Measurements from ENCODE around the gene PRSS21. TPM values are rescaled to one million over a fixed set of nuclear protein-coding genes. Genes with fewer than 3 reads are reported as not detected.

PRSS21 gene
- total RNA-seq, 2 experiments from 2014 or later: 68.7 to 69.6 TPM

DNA sequence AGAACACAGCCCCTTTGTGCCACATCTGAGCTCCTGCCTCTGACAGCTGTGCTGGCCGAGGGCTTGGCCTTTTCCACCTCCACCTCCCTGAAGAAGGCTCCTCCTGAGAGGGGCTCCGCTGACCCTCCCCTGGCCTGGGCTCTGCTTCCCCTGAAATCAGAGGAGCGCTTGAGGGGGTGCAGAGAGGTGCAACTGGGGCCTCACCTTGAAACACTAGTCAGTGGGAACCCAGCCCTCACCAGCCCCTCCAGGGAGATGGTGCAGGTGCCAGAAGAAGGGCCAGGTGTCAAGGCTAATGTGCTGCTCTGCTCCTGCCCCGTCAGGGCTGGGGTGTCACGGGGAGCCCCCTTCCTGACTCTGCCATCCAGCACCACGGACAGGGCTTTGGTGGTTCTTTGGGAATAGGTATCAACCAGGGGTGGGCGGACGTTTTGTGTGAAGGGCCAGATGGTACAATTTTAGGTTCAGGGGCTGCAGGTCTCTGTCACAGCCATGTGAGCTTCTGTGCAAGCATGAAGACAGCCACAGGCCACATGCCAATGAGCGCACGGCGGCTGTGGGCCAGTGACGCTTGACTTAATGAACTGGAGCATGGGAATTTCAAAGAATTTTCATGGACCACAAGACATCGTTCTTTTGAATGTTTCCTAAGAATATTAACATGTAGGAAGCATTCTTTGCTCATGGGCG is 10.9 kb downstream of the PRSS21 start:
- CTCF ChIA-PET (ENCODE audit: unreplicated experiment): no interaction called here
- no TSS peak for BruUV-seq (replicated peaks)
- intact Hi-C loops (cut with micrococcal nuclease; ENCODE audit: unreplicated experiment): no loop called here

DNA sequence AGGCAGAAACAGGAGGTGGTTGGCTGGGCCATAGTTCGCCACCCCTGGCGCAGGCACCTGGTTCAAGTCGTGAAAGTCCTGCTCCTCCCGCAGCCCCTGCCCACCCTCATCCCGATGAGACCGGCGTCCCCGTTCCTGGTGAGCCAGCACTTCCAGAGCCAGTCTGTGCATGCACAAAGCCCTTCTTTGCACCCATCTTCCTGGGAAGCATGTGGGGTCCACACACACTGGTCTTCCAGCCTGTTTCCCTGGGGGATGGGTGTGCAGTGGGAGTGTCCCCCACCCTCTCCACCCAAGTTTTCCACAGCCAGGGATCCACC is 11.4 kb downstream of the PRSS21 start:
- Histone ChIP-seq H3K9me3 (ENCODE audit: low read length) (no peaks in the 10 kb centered on the region), H2AFZ (ENCODE audit: low read length) (no peak overlapping the region), H3K4me2 (ENCODE audit: low read length) (no peak overlapping the region), H3K27ac (ENCODE audit: low read depth, low read length, poor library complexity, severe bottlenecking) (no peak overlapping the region), H3K79me2 (ENCODE audit: insufficient read depth, low read depth, low read length) (no peaks in the 10 kb centered on the region), H3K4me1 (ENCODE audit: insufficient read depth, low read length, poor library complexity, severe bottlenecking) (no peaks in the 10 kb centered on the region), H3K9me2 (ENCODE audit: insufficient read depth, low read length) (no peaks in the 10 kb centered on the region), H3K36me3 (ENCODE audit: insufficient read depth, low read length) (no peaks in the 10 kb centered on the region), H4K20me1 (ENCODE audit: insufficient read depth, low read length) (no peaks in the 10 kb centered on the region), H3K4me3 (ENCODE audit: low read depth, low read length, poor library complexity, severe bottlenecking) (no peak overlapping the region)
- DNase-seq (ENCODE audit: low spot score): no peak
- POLR2A ChIA-PET: interaction anchor here (0.5 kb wide), 1 partner anchor 39 kb away, joined by 5 read pairs; no protein-coding TSS in a partner anchor
- BruUV-seq (replicated peaks): no TSS peak
- CTCF ChIA-PET (ENCODE audit: unreplicated experiment): no interaction called here
- TF ChIP-seq EZH2phosphoT487 (IDR thresholded peaks at IDR 0.05; ENCODE audit: borderline replicate concordance, low read depth, low read length): no peak
- TF ChIP-seq, protein P1, sequence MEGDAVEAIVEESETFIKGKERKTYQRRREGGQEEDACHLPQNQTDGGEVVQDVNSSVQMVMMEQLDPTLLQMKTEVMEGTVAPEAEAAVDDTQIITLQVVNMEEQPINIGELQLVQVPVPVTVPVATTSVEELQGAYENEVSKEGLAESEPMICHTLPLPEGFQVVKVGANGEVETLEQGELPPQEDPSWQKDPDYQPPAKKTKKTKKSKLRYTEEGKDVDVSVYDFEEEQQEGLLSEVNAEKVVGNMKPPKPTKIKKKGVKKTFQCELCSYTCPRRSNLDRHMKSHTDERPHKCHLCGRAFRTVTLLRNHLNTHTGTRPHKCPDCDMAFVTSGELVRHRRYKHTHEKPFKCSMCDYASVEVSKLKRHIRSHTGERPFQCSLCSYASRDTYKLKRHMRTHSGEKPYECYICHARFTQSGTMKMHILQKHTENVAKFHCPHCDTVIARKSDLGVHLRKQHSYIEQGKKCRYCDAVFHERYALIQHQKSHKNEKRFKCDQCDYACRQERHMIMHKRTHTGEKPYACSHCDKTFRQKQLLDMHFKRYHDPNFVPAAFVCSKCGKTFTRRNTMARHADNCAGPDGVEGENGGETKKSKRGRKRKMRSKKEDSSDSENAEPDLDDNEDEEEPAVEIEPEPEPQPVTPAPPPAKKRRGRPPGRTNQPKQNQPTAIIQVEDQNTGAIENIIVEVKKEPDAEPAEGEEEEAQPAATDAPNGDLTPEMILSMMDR (conservative IDR thresholded peaks at IDR 0.05; ENCODE audit: low read length): no peak
- intact Hi-C loops (cut with micrococcal nuclease; ENCODE audit: unreplicated experiment): no loop called here

More for the DNA sequence above, 10.9 kb downstream of the PRSS21 start:
- Histone ChIP-seq H2AFZ (ENCODE audit: low read length) (no peak overlapping the region), H3K36me3 (ENCODE audit: insufficient read depth, low read length) (no peaks in the 10 kb centered on the region), H3K4me3 (ENCODE audit: low read depth, low read length, poor library complexity, severe bottlenecking) (no peak overlapping the region), H4K20me1 (ENCODE audit: insufficient read depth, low read length) (no peaks in the 10 kb centered on the region), H3K4me1 (ENCODE audit: insufficient read depth, low read length, poor library complexity, severe bottlenecking) (no peaks in the 10 kb centered on the region), H3K4me2 (ENCODE audit: low read length) (no peak overlapping the region), H3K9me2 (ENCODE audit: insufficient read depth, low read length) (no peaks in the 10 kb centered on the region), H3K79me2 (ENCODE audit: insufficient read depth, low read depth, low read length) (no peaks in the 10 kb centered on the region), H3K27ac (ENCODE audit: low read depth, low read length, poor library complexity, severe bottlenecking) (no peak overlapping the region), H3K9me3 (ENCODE audit: low read length) (no peaks in the 10 kb centered on the region)
- POLR2A ChIA-PET: no interaction called here
- DNase-seq (ENCODE audit: low spot score): no peak
- TF ChIP-seq, protein P1 (conservative IDR thresholded peaks at IDR 0.05; ENCODE audit: low read length): no peak
- no peak for TF ChIP-seq EZH2phosphoT487 (IDR thresholded peaks at IDR 0.05; ENCODE audit: borderline replicate concordance, low read depth, low read length)

DNA sequence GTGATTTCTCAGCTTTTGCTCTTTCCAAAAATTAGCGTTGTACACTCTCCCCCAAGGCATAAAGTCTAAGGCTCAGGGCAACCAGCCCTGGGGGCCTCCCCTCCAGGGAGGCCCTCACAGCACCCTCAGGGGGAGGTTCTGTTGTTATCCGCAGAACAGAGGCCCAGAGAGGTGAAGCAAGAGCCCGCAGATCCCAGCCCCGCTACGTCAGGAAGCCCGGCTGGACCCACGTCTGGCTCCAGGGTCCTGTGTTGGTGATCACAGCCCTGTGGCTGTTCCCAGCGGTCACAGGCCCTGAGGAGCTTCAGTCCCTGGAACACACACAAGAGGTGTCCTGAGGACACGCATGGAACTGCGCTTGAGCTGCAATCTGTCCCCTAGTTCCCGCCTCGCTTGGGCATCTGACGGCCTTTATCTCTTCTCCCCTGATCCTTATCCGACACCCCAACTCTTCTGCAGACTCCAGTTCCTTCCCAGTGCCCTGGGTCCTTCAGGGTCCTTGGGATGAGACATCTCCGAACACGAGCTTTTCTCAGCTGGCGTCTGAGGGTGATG is 11.9 kb downstream of the PRSS21 start:
- no TSS peak for BruUV-seq (replicated peaks)
- TF ChIP-seq, protein P1 (conservative IDR thresholded peaks at IDR 0.05; ENCODE audit: low read length): no peak
- no peak for TF ChIP-seq EZH2phosphoT487 (IDR thresholded peaks at IDR 0.05; ENCODE audit: borderline replicate concordance, low read depth, low read length)
- H3K36me3 ChIP-seq (ENCODE audit: insufficient read depth, low read length): no peaks in the 10 kb centered on the region
- no peak overlapping the region for H3K27ac ChIP-seq (ENCODE audit: low read depth, low read length, poor library complexity, severe bottlenecking)
- no peaks in the 10 kb centered on the region for H3K79me2 ChIP-seq (ENCODE audit: insufficient read depth, low read depth, low read length)
- ChIA-PET POLR2A (interaction anchor here (0.5 kb wide), 1 partner anchor 39 kb away, joined by 5 read pairs; no protein-coding TSS in a partner anchor), CTCF (ENCODE audit: unreplicated experiment) (no interaction called here)
- no peaks in the 10 kb centered on the region for H3K9me3 ChIP-seq (ENCODE audit: low read length)
- no peaks in the 10 kb centered on the region for H4K20me1 ChIP-seq (ENCODE audit: insufficient read depth, low read length)
- no peak for DNase-seq (ENCODE audit: low spot score)
- no peak overlapping the region for H2AFZ ChIP-seq (ENCODE audit: low read length)
- H3K4me1 ChIP-seq (ENCODE audit: insufficient read depth, low read length, poor library complexity, severe bottlenecking): no peaks in the 10 kb centered on the region
- no peak overlapping the region for H3K4me2 ChIP-seq (ENCODE audit: low read length)
- H3K4me3 ChIP-seq (ENCODE audit: low read depth, low read length, poor library complexity, severe bottlenecking): no peak overlapping the region
- intact Hi-C loops (cut with micrococcal nuclease; ENCODE audit: unreplicated experiment): no loop called here
- H3K9me2 ChIP-seq (ENCODE audit: insufficient read depth, low read length): no peaks in the 10 kb centered on the region
